Measurements from ENCODE around the gene UBB.
A peak's percentile ranks its signal among the peaks of the same experiment; 100 is the strongest.
"Not testable (repeated sequence)": the region's sequence is repeated elsewhere in the genome, so short reads cannot be mapped to it uniquely, and the experiment has no call there.

UBB gene

GRCh38 chr17:16391451-16391850 is 10.6 kb downstream of the UBB start:
- no peak overlapping the region for H3K4me2 ChIP-seq
- H3K36me3 ChIP-seq = no peaks in the 10 kb centered on the region; the same call in 1 of the 2 replicates
- no peaks in the 10 kb centered on the region for H3K9me3 ChIP-seq
- H3K27ac ChIP-seq = no peak overlapping the region
- no peak overlapping the region for H3K9ac ChIP-seq
- no peaks in the 10 kb centered on the region for H3K4me1 ChIP-seq
- TF ChIP-seq Cebpa-rat (IDR thresholded peaks at IDR 0.05) = no peak
- no peaks in the 10 kb centered on the region for H3K27me3 ChIP-seq
- no peaks in the 10 kb centered on the region for H4K20me1 ChIP-seq
- no peak overlapping the region for H3K4me3 ChIP-seq

- H3K9me3 ChIP-seq, H3K36me3 ChIP-seq, H3K27me3 ChIP-seq, H3K4me3 ChIP-seq, H4K20me1 ChIP-seq, H3K4me2 ChIP-seq, H3K4me1 ChIP-seq, H3K27ac ChIP-seq, H3K9ac ChIP-seq: not testable (repeated sequence)
Observed at GRCh38 chr17:16392491-16392890, 11.6 kb downstream of the UBB start.

GRCh38 chr17:16395887-16396286 is 15.0 kb downstream of the UBB start:
- not testable (repeated sequence) for H3K27ac ChIP-seq, H3K9ac ChIP-seq, H3K4me2 ChIP-seq, H3K36me3 ChIP-seq, H3K4me1 ChIP-seq, H3K27me3 ChIP-seq, H4K20me1 ChIP-seq, H3K4me3 ChIP-seq, H3K9me3 ChIP-seq

GRCh38 chr17:16396693-16397092 is 15.8 kb downstream of the UBB start:
- not testable (repeated sequence) for H3K9me3 ChIP-seq, H3K4me1 ChIP-seq, H3K4me3 ChIP-seq, H3K9ac ChIP-seq, H3K27me3 ChIP-seq, H3K36me3 ChIP-seq, H3K4me2 ChIP-seq, H3K27ac ChIP-seq, H4K20me1 ChIP-seq

DNA sequence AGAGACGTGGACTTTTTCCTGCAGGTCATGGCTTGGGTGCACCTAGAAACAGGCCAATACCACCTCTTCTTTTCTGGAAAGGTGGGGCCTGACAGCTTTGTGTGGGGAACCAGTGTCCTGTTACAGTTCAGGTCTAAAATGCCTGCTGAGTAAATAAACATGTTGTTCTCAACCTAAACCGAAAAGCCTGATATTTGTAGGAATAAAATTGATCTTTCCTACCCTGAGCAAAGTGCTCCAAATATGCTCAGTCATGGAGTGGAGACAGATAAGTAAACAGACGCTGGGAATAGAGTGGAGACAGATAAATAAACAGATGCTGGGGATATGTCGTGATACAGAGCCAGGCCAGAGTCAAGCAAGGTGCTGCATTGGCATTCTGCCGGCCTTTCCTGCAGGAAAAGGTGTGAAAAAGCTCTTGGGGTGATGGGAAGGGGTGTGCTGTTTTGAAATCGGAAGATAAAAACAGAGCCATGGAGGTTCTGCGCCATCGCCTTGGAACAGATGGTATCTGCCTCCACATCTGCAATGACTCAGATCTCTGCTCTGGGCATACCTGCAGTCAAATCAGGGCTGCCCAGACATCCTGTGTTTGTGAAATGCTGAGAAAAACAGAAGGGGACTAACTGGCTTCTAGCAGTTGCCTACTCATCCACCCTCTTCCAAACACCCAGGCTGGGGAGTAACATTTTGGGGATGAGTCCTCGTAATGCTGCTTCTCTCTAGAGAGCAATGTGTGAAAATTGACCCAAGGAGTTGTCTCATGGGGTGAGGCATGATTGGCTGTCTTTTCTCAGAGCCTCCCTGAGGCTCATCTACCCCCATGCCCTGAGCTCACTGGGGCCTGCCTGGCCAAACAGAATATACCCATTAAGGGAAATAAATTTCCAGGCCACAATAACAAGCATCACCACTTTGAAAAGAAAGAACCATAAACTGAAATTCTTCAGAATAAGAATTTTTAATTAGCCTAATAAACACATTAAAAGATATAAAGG is 17.7 kb downstream of the UBB start:
- Histone ChIP-seq H3K36me3 (no peaks in the 10 kb centered on the region), H3K4me3 (no peak overlapping the region), H4K20me1 (no peaks in the 10 kb centered on the region), H3K9me3 (no peaks in the 10 kb centered on the region), H3K4me1 (peaks cover 5% of the 10 kb centered on the region), H3K27ac (no peak overlapping the region), H3K4me2 (no peak overlapping the region), H3K9ac (no peak overlapping the region), H3K27me3 (no peaks in the 10 kb centered on the region)
- TF ChIP-seq Cebpa-rat (IDR thresholded peaks at IDR 0.05) = no peak

DNA sequence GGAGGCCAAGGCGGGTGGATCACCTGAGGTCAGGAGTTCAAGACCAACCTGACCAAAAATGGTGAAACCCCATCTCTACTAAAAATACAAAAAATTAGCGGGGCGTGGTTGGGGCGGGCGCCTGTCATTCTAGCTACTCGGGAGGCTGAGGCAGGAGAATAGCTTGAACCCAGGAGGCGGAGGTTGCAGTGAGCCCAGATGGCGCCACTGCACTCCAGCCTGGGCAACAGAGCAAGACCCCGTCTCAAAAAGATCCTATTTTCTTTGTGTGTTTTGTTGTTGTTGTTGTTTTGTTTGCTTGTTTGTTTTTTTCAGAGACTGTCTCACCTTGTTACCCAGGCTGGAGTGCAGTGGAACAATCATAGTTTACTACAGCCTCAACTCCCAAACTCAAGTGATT is 23.0 kb downstream of the UBB start:
- not testable (repeated sequence) for H4K20me1 ChIP-seq, H3K4me2 ChIP-seq, H3K9ac ChIP-seq, H3K9me3 ChIP-seq, H3K36me3 ChIP-seq, H3K27ac ChIP-seq, H3K27me3 ChIP-seq, H3K4me3 ChIP-seq
- H3K4me1 ChIP-seq = peaks cover 21% of the 10 kb centered on the region

DNA sequence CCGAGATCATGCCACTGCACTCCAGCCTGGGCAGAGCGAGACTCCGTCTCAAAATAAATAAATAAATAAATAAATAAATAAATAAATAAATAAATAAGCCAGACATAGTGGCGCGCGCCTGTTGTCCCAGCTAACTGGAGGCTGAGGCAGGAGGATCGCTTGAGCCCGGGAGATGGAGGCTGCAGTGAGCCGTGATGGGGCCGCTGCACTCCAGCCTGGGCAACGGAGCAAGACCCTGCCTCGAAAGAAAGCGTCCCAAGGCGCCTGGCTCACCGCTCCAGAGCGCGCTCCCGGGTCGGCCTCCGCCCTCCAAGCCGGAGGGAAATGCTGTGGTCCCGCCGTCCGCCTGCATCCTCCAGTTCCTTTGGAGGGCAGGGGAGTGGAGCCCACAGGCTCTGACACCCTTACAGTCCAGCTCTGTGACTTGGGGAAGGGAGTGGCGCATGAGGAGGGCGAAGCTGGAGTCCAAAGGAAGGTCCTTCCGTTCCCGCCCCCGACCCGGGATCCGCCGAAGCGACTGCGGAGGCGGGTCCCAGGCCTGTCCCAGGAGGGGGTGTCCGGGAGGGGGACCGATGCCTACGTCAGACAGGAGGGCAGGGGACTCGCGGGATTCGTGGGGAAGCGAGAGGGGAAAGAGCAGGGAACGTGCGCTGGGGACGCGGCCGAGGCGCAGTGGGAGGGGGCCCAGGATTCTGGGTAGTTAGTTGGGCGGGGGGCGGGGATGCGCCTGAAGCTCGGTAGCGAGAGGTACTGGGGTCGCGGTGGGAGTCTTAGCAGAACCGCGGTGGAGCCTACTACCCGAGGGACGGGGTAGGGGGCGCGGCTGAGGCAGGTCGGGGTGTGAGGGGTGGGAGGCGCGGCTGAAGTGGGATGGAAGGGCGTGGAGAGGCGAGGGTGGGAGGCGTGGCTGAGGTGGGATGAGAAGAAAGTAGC is 26.1 kb downstream of the UBB start:
- Histone ChIP-seq H3K9me3 (no peaks in the 10 kb centered on the region), H3K9ac (peak overlapping the region; percentile 60; the same call in 1 of the 2 replicates), H3K27ac (peak overlapping the region; percentile 43), H3K36me3 (no peaks in the 10 kb centered on the region), H3K4me1 (peaks cover 27% of the 10 kb centered on the region), H3K4me2 (peak overlapping the region; percentile 95), H4K20me1 (no peaks in the 10 kb centered on the region), H3K4me3 (peak overlapping the region; percentile 68), H3K27me3 (no peaks in the 10 kb centered on the region)
- no peak for TF ChIP-seq Cebpa-rat (IDR thresholded peaks at IDR 0.05)

DNA sequence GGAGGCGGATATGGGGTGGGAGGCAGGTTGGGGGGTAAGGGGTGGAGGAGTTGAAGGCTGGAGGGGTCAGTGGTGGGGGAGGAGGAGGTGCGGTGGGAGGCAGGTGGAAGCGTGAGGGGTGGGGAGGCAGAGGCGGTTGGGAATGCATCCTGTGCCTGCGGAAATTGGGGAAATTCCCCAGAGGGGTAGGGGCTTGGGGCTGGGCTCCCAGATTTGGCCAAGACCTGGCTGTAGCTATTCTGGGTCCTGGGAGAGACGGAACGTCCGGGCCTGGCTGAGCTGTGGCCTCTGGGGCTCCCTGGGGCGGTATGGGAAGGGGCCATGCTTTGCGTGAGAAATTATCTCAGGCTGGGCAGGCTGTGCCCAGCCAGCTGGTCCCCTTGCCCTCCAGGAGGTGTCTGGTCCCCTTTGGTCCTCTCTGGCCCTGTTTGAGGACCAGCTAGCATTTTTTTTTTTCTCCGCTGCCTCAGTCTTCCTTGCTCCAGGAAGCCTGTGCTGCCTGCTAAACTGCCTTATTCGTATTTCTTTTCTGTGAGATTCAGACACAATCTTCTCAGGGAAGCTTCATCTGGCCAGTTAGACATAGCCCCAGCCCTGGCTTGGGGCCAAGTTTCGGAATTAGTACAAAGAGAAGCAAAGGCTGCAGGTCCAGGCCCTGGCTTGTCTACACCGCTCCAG is 27.2 kb downstream of the UBB start:
- no peaks in the 10 kb centered on the region for H4K20me1 ChIP-seq
- 0 out of 2 replicates have a peak overlapping the region, but pooled peaks have one; percentile 22 for H3K4me3 ChIP-seq
- TF ChIP-seq Cebpa-rat (IDR thresholded peaks at IDR 0.05) = no peak
- H3K27me3 ChIP-seq = no peaks in the 10 kb centered on the region
- no peaks in the 10 kb centered on the region for H3K9me3 ChIP-seq
- peak overlapping the region; percentile 49; the same call in 1 of the 2 replicates for H3K27ac ChIP-seq
- H3K9ac ChIP-seq = 0 out of 2 replicates have a peak overlapping the region, but pooled peaks have one; percentile 34
- peaks cover 27% of the 10 kb centered on the region for H3K4me1 ChIP-seq
- H3K36me3 ChIP-seq = no peaks in the 10 kb centered on the region
- H3K4me2 ChIP-seq = peak overlapping the region; percentile 75

- Histone ChIP-seq H4K20me1 (peaks cover 13% of the 10 kb centered on the region), H3K4me3 (peak within 1 kb of the TSS; percentile 73), H3K9me3 (no peaks in the 10 kb centered on the region), H3K4me2 (peak within 1 kb of the TSS; percentile 99), H3K9ac (peak within 1 kb of the TSS; percentile 84), H3K27me3 (no peaks in the 10 kb centered on the region), H3K36me3 (peaks cover 12% of the 10 kb centered on the region), H3K27ac (peak within 1 kb of the TSS; percentile 90), H3K4me1 (peaks cover 56% of the 10 kb centered on the region)
- TF ChIP-seq Cebpa-rat (IDR thresholded peaks at IDR 0.05) = no peak
Observed at GRCh38 chr17:16415031-16415924, 34.4 kb downstream of the UBB start, which contains the start of gene TRPV2. Gene TRPV2, plus strand, starts transcription at chr17:16415571. Its CDS starts 2,098 bp downstream, at chr17:16417669.

Data from BLaER1 (cell line).